Measurements from ENCODE around the gene ANK3.

DNA sequence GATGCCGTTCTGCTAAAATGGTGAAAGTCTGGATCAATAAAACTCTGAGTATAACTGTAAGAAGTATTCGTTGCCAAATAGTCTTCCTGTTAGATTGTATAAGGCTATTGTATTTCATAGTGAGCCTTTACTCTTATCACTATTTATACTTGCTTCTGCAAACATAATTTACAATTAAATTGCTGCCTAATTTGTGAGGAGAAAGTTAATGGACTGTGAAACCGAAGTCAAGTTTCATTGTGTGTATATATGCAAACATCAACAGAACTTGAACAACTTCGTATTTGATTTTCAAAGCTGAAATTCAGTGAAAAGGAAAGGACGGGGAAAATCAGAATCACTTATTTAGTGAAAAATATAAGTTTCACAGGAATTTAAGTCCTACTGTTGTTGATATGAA, 347.4 kb downstream of the ANK3 start:
- TF ChIP-seq, protein P1, sequence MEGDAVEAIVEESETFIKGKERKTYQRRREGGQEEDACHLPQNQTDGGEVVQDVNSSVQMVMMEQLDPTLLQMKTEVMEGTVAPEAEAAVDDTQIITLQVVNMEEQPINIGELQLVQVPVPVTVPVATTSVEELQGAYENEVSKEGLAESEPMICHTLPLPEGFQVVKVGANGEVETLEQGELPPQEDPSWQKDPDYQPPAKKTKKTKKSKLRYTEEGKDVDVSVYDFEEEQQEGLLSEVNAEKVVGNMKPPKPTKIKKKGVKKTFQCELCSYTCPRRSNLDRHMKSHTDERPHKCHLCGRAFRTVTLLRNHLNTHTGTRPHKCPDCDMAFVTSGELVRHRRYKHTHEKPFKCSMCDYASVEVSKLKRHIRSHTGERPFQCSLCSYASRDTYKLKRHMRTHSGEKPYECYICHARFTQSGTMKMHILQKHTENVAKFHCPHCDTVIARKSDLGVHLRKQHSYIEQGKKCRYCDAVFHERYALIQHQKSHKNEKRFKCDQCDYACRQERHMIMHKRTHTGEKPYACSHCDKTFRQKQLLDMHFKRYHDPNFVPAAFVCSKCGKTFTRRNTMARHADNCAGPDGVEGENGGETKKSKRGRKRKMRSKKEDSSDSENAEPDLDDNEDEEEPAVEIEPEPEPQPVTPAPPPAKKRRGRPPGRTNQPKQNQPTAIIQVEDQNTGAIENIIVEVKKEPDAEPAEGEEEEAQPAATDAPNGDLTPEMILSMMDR (IDR thresholded peaks at IDR 0.05; ENCODE audit: poor library complexity, severe bottlenecking): no peak
- TF ChIP-seq POLR2AphosphoS5 (IDR thresholded peaks at IDR 0.05): no peak
- no peak for TF ChIP-seq EP300 (conservative IDR thresholded peaks at IDR 0.05; ENCODE audit: poor library complexity, severe bottlenecking)
- no peak for TF ChIP-seq EZH2 (IDR thresholded peaks at IDR 0.05; ENCODE audit: borderline replicate concordance, insufficient read depth, low read length, poor library complexity, severe bottlenecking)
- TF ChIP-seq, protein P2, sequence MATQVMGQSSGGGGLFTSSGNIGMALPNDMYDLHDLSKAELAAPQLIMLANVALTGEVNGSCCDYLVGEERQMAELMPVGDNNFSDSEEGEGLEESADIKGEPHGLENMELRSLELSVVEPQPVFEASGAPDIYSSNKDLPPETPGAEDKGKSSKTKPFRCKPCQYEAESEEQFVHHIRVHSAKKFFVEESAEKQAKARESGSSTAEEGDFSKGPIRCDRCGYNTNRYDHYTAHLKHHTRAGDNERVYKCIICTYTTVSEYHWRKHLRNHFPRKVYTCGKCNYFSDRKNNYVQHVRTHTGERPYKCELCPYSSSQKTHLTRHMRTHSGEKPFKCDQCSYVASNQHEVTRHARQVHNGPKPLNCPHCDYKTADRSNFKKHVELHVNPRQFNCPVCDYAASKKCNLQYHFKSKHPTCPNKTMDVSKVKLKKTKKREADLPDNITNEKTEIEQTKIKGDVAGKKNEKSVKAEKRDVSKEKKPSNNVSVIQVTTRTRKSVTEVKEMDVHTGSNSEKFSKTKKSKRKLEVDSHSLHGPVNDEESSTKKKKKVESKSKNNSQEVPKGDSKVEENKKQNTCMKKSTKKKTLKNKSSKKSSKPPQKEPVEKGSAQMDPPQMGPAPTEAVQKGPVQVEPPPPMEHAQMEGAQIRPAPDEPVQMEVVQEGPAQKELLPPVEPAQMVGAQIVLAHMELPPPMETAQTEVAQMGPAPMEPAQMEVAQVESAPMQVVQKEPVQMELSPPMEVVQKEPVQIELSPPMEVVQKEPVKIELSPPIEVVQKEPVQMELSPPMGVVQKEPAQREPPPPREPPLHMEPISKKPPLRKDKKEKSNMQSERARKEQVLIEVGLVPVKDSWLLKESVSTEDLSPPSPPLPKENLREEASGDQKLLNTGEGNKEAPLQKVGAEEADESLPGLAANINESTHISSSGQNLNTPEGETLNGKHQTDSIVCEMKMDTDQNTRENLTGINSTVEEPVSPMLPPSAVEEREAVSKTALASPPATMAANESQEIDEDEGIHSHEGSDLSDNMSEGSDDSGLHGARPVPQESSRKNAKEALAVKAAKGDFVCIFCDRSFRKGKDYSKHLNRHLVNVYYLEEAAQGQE (IDR thresholded peaks at IDR 0.05; ENCODE audit: borderline replicate concordance): no peak
